Loucy (cell line): ENCODE measurements around the gene NCKAP5.

Source experiments
- EZH2phosphoT487 ChIP-seq: fragments of 200-600 bp; IDR thresholded peaks from 2 replicates; pipeline ENCODE4 v1.6.1; 2018; ENCODE audit warnings: antibody characterized with exemption, mild to moderate bottlenecking, moderate library complexity, borderline replicate concordance
- TF ChIP-seq, protein P1 (sequence below): fragments of 200-600 bp; sonication (generic); conservative IDR thresholded peaks from 2 replicates; pipeline ENCODE4 v1.5.1; 2014; ENCODE audit warnings: mild to moderate bottlenecking, antibody characterized with exemption, low read length

DNA sequence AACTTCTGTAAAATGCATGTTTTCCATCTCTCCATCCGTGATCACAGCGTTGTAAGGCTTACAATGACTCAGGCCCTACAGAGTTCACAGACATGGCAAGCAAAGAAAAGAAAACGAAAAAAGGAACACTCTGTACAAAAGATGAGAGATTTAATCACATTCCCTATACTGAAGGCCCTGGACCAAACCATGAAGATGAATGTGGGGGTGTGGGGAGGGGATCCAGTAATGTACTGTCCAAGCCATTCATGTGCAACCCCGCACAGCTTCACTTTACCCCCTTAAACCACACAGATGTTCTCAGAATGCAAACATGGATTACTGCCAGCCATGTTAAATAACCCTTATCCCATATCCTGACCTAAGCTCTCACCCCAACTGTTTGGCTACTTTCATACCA lies 391.1 kb downstream of the NCKAP5 start:
- TF ChIP-seq, protein P1, sequence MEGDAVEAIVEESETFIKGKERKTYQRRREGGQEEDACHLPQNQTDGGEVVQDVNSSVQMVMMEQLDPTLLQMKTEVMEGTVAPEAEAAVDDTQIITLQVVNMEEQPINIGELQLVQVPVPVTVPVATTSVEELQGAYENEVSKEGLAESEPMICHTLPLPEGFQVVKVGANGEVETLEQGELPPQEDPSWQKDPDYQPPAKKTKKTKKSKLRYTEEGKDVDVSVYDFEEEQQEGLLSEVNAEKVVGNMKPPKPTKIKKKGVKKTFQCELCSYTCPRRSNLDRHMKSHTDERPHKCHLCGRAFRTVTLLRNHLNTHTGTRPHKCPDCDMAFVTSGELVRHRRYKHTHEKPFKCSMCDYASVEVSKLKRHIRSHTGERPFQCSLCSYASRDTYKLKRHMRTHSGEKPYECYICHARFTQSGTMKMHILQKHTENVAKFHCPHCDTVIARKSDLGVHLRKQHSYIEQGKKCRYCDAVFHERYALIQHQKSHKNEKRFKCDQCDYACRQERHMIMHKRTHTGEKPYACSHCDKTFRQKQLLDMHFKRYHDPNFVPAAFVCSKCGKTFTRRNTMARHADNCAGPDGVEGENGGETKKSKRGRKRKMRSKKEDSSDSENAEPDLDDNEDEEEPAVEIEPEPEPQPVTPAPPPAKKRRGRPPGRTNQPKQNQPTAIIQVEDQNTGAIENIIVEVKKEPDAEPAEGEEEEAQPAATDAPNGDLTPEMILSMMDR = no peak
- TF ChIP-seq EZH2phosphoT487 = no peak
